Gastroesophageal sphincter (tissue), 4 donors: ENCODE results near the gene NIT2. TPM values are rescaled to one million over a fixed set of nuclear protein-coding genes. Genes with fewer than 3 reads are reported as not detected.
"Not testable (repeated sequence)": the region's sequence is repeated elsewhere in the genome, so short reads cannot be mapped to it uniquely, and the experiment has no call there.

Experiments
- ATAC-seq: fragments of 150-250 bp; one replicate; pipeline ENCODE4 v1.9.1; 2016; ENCODE audit warnings: mild to moderate bottlenecking, moderate library complexity
- H3K27ac ChIP-seq, 4 donors: fragments of 200-600 bp; sonication (generic) in 3 of 4; 1 replicate in 3 of 4; 2 replicates in 1 of 4; pipeline ENCODE4 v1.5.1; 2016 to 2019
- H3K27me3 ChIP-seq: fragments of 200-600 bp; sonication (generic); one replicate; pipeline ENCODE4 v1.5.1; 2019
- H3K36me3 ChIP-seq, 2 donors: fragments of 200-600 bp; sonication (generic); one replicate each; pipeline ENCODE4 v1.5.1; 2019; ENCODE audit warnings: control low read depth in 1 of 2
- H3K4me1 ChIP-seq, 3 donors: fragments of 200-600 bp; sonication (generic); 1 replicate in 2 of 3; 2 replicates in 1 of 3; pipeline ENCODE4 v1.5.1; 2016 to 2019; ENCODE audit warnings: control low read depth in 2 of 3
- H3K4me3 ChIP-seq, 2 donors: fragments of 200-600 bp; sonication (generic); one replicate each; pipeline ENCODE4 v1.5.1; 2019; ENCODE audit warnings: mild to moderate bottlenecking in 1 of 2, moderate library complexity in 1 of 2
- H3K9me3 ChIP-seq, 3 donors: fragments of 200-600 bp; sonication (generic); one replicate each; pipeline ENCODE4 v1.5.1; 2017 to 2019; ENCODE audit warnings: control low read depth in 2 of 3
- CTCF ChIP-seq, 4 experiments: fragments of 200-600 bp in 2 of 4; fragments of 450-650 bp in 2 of 4; sonication (generic) in 1 of 4; IDR thresholded peaks; one replicate each; pipeline ENCODE4 v1.5.1; 2017 to 2019; ENCODE audit warnings: antibody characterized with exemption in 4 of 4, mild to moderate bottlenecking in 2 of 4, moderate library complexity in 2 of 4
- EP300 ChIP-seq: sonication (generic); formaldehyde crosslinking; IDR thresholded peaks from one replicate; pipeline ENCODE4 v1.6.1; 2017; ENCODE audit warnings: antibody characterized with exemption, mild to moderate bottlenecking
- POLR2A ChIP-seq, 2 donors: fragments of 450-650 bp; IDR thresholded peaks; one replicate each; pipeline ENCODE4 v1.6.1; 2017; ENCODE audit warnings: antibody characterized with exemption in 2 of 2, mild to moderate bottlenecking in 2 of 2, moderate library complexity in 1 of 2
- POLR2AphosphoS5 ChIP-seq: sonication (generic); formaldehyde crosslinking; IDR thresholded peaks from one replicate; pipeline ENCODE4 v1.6.1; 2017; ENCODE audit warnings: antibody characterized with exemption
- WGBS, 2 donors: methylation state at CpG; one replicate each; pipeline ENCODE4 v1.1.5; 2018; ENCODE audit warnings: low coverage in 1 of 2; 5-methylcytosine and 5-hydroxymethylcytosine counted together
- total RNA-seq, 4 donors: library from RNA; depleted of rRNA; stranded (reverse); fragments of >200 nt; gene quantifications; one replicate each; pipeline ENCODE4 v1.1.0, GENCODE V29; 2016

Gene NIT2
- total RNA-seq, 4 donors from 2014 or later, result 13.0 to 39.7 (median 21.1) TPM

- no peaks in the 10 kb centered on the region for H3K9me3 ChIP-seq
- peaks cover 0 to 62% of the 10 kb centered on the region in 2 donors for H3K36me3 ChIP-seq
- H3K27me3 ChIP-seq, result no peaks in the 10 kb centered on the region
- WGBS, 2 donors, result 54 to 57% methylated on average over 2 of the region's 2 CpGs
- H3K27ac ChIP-seq, result no peak overlapping the region
- no peak for ATAC-seq
- TF ChIP-seq POLR2AphosphoS5, result no peak
- TF ChIP-seq CTCF (IDR thresholded peaks at IDR 0.05), result no peak
- TF ChIP-seq POLR2A (IDR thresholded peaks at IDR 0.05), result no peak
- TF ChIP-seq EP300, result no peak
- no peak overlapping the region for H3K4me3 ChIP-seq
- H3K4me1 ChIP-seq, result peaks cover 0 to 7% (median 0%) of the 10 kb centered on the region in 3 donors
Measured at GRCh38 chr3:100317912-100318311, 16.6 kb upstream of the NIT2 start.

DNA sequence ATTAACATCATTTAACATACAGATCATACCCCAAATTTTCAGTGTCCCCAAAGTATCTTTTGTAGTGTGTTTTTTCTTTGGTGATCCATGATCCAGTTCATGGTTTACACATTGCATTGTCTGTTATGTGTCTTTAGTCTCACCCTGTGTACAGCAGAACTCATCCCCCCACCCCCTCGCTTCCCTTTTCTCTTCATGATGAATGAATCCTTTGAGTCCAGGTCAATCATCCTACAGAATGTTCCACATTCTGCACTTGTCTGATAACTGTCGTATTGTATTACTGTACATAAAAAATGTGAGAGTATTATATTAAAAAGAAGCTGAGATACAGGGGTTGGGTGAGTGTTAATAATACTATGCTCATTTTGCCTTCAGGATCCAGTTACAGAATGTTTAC lies 14.6 kb upstream of the NIT2 start:
- H3K4me3 ChIP-seq, result no peak overlapping the region
- H3K27me3 ChIP-seq, result no peaks in the 10 kb centered on the region
- no peak for TF ChIP-seq POLR2AphosphoS5
- no peak for TF ChIP-seq EP300
- TF ChIP-seq POLR2A (IDR thresholded peaks at IDR 0.05), result no peak
- H3K4me1 ChIP-seq, result peaks cover 0 to 7% (median 0%) of the 10 kb centered on the region in 3 donors
- no peak for ATAC-seq
- 62 to 95% methylated on average over 2 of the region's 2 CpGs for WGBS, 2 donors
- H3K27ac ChIP-seq, result no peak overlapping the region
- no peaks in the 10 kb centered on the region for H3K9me3 ChIP-seq
- peaks cover 0 to 75% of the 10 kb centered on the region in 2 donors for H3K36me3 ChIP-seq

- Histone ChIP-seq H3K9me3 (no peaks in the 10 kb centered on the region), H3K27ac (no peak overlapping the region), H3K4me1 (no peaks in the 10 kb centered on the region), H3K27me3 (no peaks in the 10 kb centered on the region), H3K4me3 (no peak overlapping the region), H3K36me3 (peaks cover 0 to 60% of the 10 kb centered on the region in 2 donors)
- ATAC-seq, result no peak
- TF ChIP-seq CTCF (IDR thresholded peaks at IDR 0.05) (no peak), EP300 (no peak)
Measured at GRCh38 chr3:100324044-100324443, 10.5 kb upstream of the NIT2 start.

- Histone ChIP-seq H3K4me1 (no peaks in the 10 kb centered on the region), H3K27me3 (no peaks in the 10 kb centered on the region), H3K36me3 (peaks cover 0 to 44% of the 10 kb centered on the region in 2 donors), H3K4me3 (no peak overlapping the region), H3K27ac (no peak overlapping the region), H3K9me3 (no peaks in the 10 kb centered on the region)
- no peak for TF ChIP-seq POLR2A (IDR thresholded peaks at IDR 0.05)
- TF ChIP-seq POLR2AphosphoS5, result no peak
- TF ChIP-seq EP300, result no peak
- TF ChIP-seq CTCF (IDR thresholded peaks at IDR 0.05), result no peak
- ATAC-seq, result no peak
Measured at GRCh38 chr3:100325827-100326226, 8.7 kb upstream of the NIT2 start.

DNA sequence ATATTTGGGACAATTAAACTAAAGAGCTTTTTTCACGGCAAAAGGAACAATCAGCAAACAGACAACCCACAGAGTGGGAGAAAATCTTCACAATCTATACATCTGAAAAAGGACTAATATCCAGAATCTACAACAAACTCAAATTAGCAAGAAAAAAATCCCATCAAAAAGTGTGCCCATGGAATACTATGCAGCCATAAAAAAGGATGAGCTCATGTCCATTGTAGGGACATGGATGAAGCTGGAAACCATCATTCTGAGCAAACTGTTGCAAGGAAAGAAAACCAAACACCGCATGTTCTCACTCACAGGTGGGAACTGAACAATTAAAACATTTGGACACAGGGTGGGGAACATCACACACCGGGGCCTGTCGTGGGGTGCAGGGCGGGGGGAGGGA lies 7.2 kb upstream of the NIT2 start:
- not testable (repeated sequence) for ATAC-seq, H3K27ac ChIP-seq, H3K4me3 ChIP-seq, H3K4me1 ChIP-seq, H3K27me3 ChIP-seq, H3K9me3 ChIP-seq
- H3K36me3 ChIP-seq, result peaks cover 0 to 32% of the 10 kb centered on the region in 2 donors
- 93 to 98% methylated on average over 4 to 5 of the region's 5 CpGs for WGBS, 2 donors

GRCh38 chr3:100329800-100330489 lies 4.6 kb upstream of the NIT2 start:
- H3K36me3 ChIP-seq, result peaks cover 0 to 13% of the 10 kb centered on the region in 2 donors
- H3K27me3 ChIP-seq, result no peaks in the 10 kb centered on the region
- H3K27ac ChIP-seq, result no peak overlapping the region
- 78 to 82% methylated on average over 4 of the region's 4 CpGs for WGBS, 2 donors
- H3K9me3 ChIP-seq, result no peaks in the 10 kb centered on the region
- H3K4me1 ChIP-seq, result peaks cover 0 to 8% (median 0%) of the 10 kb centered on the region in 3 donors
- H3K4me3 ChIP-seq, result no peak overlapping the region
- no peak for ATAC-seq
- no peak for TF ChIP-seq POLR2A (IDR thresholded peaks at IDR 0.05)
- no peak for TF ChIP-seq CTCF (IDR thresholded peaks at IDR 0.05)
- no peak for TF ChIP-seq POLR2AphosphoS5
- TF ChIP-seq EP300, result no peak
